ENCODE results near the gene STKLD1.

Gene STKLD1

GRCh38 chr9:133452562-133452961 is 76.4 kb downstream of the STKLD1 start:
- no peak for DNase-seq (ENCODE audit: low spot score)
- TF ChIP-seq, protein P1, sequence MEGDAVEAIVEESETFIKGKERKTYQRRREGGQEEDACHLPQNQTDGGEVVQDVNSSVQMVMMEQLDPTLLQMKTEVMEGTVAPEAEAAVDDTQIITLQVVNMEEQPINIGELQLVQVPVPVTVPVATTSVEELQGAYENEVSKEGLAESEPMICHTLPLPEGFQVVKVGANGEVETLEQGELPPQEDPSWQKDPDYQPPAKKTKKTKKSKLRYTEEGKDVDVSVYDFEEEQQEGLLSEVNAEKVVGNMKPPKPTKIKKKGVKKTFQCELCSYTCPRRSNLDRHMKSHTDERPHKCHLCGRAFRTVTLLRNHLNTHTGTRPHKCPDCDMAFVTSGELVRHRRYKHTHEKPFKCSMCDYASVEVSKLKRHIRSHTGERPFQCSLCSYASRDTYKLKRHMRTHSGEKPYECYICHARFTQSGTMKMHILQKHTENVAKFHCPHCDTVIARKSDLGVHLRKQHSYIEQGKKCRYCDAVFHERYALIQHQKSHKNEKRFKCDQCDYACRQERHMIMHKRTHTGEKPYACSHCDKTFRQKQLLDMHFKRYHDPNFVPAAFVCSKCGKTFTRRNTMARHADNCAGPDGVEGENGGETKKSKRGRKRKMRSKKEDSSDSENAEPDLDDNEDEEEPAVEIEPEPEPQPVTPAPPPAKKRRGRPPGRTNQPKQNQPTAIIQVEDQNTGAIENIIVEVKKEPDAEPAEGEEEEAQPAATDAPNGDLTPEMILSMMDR (IDR thresholded peaks at IDR 0.05; ENCODE audit: borderline replicate concordance, control extremely low read depth, extremely low read depth, insufficient read depth, missing control alignments): no peak
- in situ Hi-C loops (cut with MboI; ENCODE audit: low sequenced_read_pairs, unreplicated experiment): no loop called here

DNA sequence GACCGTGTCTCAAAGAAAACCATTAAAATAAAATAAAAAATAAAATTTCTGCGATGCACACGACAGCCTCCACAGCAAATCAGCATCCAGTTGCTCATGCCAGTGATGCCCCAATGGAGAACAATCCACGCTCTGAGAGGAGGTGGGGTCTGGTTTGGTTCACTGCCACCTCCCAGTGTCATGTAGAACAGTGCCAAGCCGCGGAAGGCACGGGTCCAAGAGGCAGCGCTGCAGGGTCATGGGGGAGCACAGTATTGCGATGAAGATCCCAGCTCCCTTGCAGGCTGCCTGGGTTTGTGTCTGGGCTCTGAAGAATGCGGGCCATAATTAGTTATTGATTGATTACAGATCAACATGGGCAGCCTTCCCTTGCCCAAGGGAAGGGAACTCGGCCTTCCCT is 77.5 kb downstream of the STKLD1 start:
- TF ChIP-seq, protein P1 (IDR thresholded peaks at IDR 0.05; ENCODE audit: borderline replicate concordance, control extremely low read depth, extremely low read depth, insufficient read depth, missing control alignments): no peak
- in situ Hi-C loops (cut with MboI; ENCODE audit: low sequenced_read_pairs, unreplicated experiment): no loop called here
- DNase-seq (ENCODE audit: low spot score): no peak

DNA sequence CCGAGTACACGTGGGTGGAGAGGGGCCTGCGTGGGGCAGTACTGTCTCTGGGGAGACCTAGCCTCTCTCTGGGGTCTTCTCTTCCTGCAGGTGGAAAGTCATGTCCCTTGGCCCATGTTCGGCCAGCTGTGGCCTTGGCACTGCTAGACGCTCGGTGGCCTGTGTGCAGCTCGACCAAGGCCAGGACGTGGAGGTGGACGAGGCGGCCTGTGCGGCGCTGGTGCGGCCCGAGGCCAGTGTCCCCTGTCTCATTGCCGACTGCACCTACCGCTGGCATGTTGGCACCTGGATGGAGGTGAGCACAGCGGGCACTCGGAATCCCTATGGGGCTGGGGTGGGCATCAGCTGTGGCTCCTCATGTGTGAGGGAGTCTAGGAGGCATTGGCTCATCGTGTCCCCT is 78.2 kb downstream of the STKLD1 start:
- no peak for DNase-seq (ENCODE audit: low spot score)
- TF ChIP-seq, protein P1 (IDR thresholded peaks at IDR 0.05; ENCODE audit: borderline replicate concordance, control extremely low read depth, extremely low read depth, insufficient read depth, missing control alignments): no peak
- in situ Hi-C loops (cut with MboI; ENCODE audit: low sequenced_read_pairs, unreplicated experiment): no loop called here

GRCh38 chr9:133454943-133455673 is 78.9 kb downstream of the STKLD1 start:
- no peak for DNase-seq (ENCODE audit: low spot score)
- in situ Hi-C loops (cut with MboI; ENCODE audit: low sequenced_read_pairs, unreplicated experiment): no loop called here
- TF ChIP-seq, protein P1 (IDR thresholded peaks at IDR 0.05; ENCODE audit: borderline replicate concordance, control extremely low read depth, extremely low read depth, insufficient read depth, missing control alignments): no peak

Data from GM13976 (cell line).